K562 (cell line): ENCODE results near the gene BTBD18. TPM values are rescaled to one million over a fixed set of nuclear protein-coding genes. Genes with fewer than 3 reads are reported as not detected.

Source experiments
- GTF2F1 ChIP-seq: IDR thresholded peaks from 2 replicates; pipeline ENCODE4 v1.6.1; 2011; ENCODE audit warnings: low read depth, low read length, improper control_type of control experiment
- PTTG1 ChIP-seq: fragments of 450-650 bp; IDR thresholded peaks from 2 replicates; pipeline ENCODE4 v1.6.1; 2016; ENCODE audit warnings: low read depth, mild to moderate bottlenecking, missing genetic modification characterization, missing compliant biosample characterization
- SMAD4 ChIP-seq: fragments of 250-450 bp; sonication (Bioruptor Pico); conservative IDR thresholded peaks from 2 replicates; pipeline ENCODE4 v1.8.0; 2021; ENCODE audit warnings: inconsistent platforms, mild to moderate bottlenecking, moderate library complexity
- SRF ChIP-seq, 2 experiments: fragments of 250-450, 450-650 bp in 1 of 2; sonication (Bioruptor Pico) in 1 of 2; sonication (generic) in 1 of 2; formaldehyde crosslinking; IDR thresholded peaks; 2 replicates each; pipeline versions ENCODE4 v1.5.0 to v1.5.1; 2020 to 2022; ENCODE audit warnings: mild to moderate bottlenecking in 1 of 2, missing genetic modification reagents in 1 of 2
- TFE3 ChIP-seq: fragments of 450-650 bp; formaldehyde crosslinking; IDR thresholded peaks from 2 replicates; pipeline ENCODE4 v1.4.0; 2020; ENCODE audit warnings: mild to moderate bottlenecking, mixed read lengths
- ZBTB43 ChIP-seq: sonication (generic); formaldehyde crosslinking; IDR thresholded peaks from 2 replicates; pipeline ENCODE4 v1.8.0; 2023; ENCODE audit warnings: mild to moderate bottlenecking, missing genetic modification reagents
- ZC3H11A ChIP-seq: IDR thresholded peaks from 2 replicates; pipeline ENCODE4 v1.6.1; 2012; ENCODE audit warnings: low read depth, low read length, improper control_type of control experiment
- ZNF324 ChIP-seq: fragments of 250-450 bp; sonication (Bioruptor Pico); IDR thresholded peaks from 2 replicates; pipeline ENCODE4 v1.4.0; 2020; ENCODE audit warnings: mild to moderate bottlenecking
- ZNF395 ChIP-seq: fragments of 200-800 bp; sonication (Bioruptor generic); IDR thresholded peaks from 2 replicates; pipeline ENCODE4 v1.6.1; 2017; ENCODE audit warnings: missing genetic modification characterization, missing compliant biosample characterization
- ZNF589 ChIP-seq: fragments of 200-800 bp; sonication (Bioruptor generic); IDR thresholded peaks from 2 replicates; pipeline ENCODE4 v1.6.1; 2016; ENCODE audit warnings: low read depth, missing genetic modification characterization, missing compliant biosample characterization
- polyA plus RNA-seq, 8 experiments: library from polyadenylated mRNA; depleted of rRNA in 4 of 8; stranded (reverse) in 5 of 8; unstranded in 3 of 8; fragments of >200 nt; fragmentation: Nextera tagmentation in 2 of 8; fragmentation: Illumina TruSeq in 1 of 8; extraction: Ambion mirVana in 2 of 8; extraction: Trizol in 1 of 8; gene quantifications; 2 replicates each; pipeline versions ENCODE4 v1.2.1 to v1.2.3, GENCODE V29; 2011 to 2014; ENCODE audit warnings: inconsistent platforms in 1 of 8, missing spikeins in 1 of 8
- total RNA-seq, 7 experiments: library from RNA; depleted of rRNA in 6 of 7; stranded (reverse); fragments of >200 nt in 6 of 7; fragmentation: Illumina TruSeq in 2 of 7; extraction: Trizol in 2 of 7; gene quantifications; 2 replicates each; pipeline versions ENCODE4 v1.2.1 to v1.2.3, GENCODE V29; 2011 to 2021; ENCODE audit warnings: low replicate concordance in 1 of 7
- TF ChIP-seq, protein P1 (sequence below), 2 experiments: IDR thresholded peaks; 2 replicates each; pipeline ENCODE4 v1.6.1; 2011; ENCODE audit warnings: borderline replicate concordance in 1 of 2, control low read depth in 1 of 2, low read depth in 1 of 2, low read length in 1 of 2, mild to moderate bottlenecking in 1 of 2, mixed read lengths in 1 of 2, moderate library complexity in 1 of 2; ENCODE audit not compliant: insufficient read depth in 1 of 2, insufficient read length in 1 of 2, poor library complexity in 1 of 2, severe bottlenecking in 1 of 2; ENCODE audit errors: extremely low read depth in 1 of 2
- TF ChIP-seq, protein P2 (sequence below): fragments of 250-450 bp; sonication (Bioruptor Pico); IDR thresholded peaks from 2 replicates; pipeline ENCODE4 v1.4.0; 2020; ENCODE audit warnings: mild to moderate bottlenecking
- TF ChIP-seq, protein P3 (sequence below): conservative IDR thresholded peaks from 2 replicates; pipeline ENCODE4 v1.6.1; 2011; ENCODE audit warnings: low read depth, mild to moderate bottlenecking, low read length; ENCODE audit not compliant: control insufficient read depth

The BTBD18 gene
- total and polyA plus RNA-seq, 9 of the 15 experiments (the other 6 are each of a cell fraction or from before 2014, with no cell fraction given) = 0.06 TPM; not detected in 8

GRCh38 chr11:57712256-57713150 is 39.1 kb downstream of the BTBD18 start, which contains the start of gene TMX2 (continued):
- TF ChIP-seq ZC3H11A = no peak
- TF ChIP-seq, protein P1, sequence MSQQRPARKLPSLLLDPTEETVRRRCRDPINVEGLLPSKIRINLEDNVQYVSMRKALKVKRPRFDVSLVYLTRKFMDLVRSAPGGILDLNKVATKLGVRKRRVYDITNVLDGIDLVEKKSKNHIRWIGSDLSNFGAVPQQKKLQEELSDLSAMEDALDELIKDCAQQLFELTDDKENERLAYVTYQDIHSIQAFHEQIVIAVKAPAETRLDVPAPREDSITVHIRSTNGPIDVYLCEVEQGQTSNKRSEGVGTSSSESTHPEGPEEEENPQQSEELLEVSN (IDR thresholded peaks at IDR 0.05; ENCODE audit: borderline replicate concordance in 1 of 2, extremely low read depth in 1 of 2, insufficient read depth in 1 of 2, insufficient read length in 1 of 2, low read depth in 1 of 2, low read length in 1 of 2, poor library complexity in 1 of 2, severe bottlenecking in 1 of 2) = no peak
- no peak for TF ChIP-seq GTF2F1
- TF ChIP-seq, protein P2, sequence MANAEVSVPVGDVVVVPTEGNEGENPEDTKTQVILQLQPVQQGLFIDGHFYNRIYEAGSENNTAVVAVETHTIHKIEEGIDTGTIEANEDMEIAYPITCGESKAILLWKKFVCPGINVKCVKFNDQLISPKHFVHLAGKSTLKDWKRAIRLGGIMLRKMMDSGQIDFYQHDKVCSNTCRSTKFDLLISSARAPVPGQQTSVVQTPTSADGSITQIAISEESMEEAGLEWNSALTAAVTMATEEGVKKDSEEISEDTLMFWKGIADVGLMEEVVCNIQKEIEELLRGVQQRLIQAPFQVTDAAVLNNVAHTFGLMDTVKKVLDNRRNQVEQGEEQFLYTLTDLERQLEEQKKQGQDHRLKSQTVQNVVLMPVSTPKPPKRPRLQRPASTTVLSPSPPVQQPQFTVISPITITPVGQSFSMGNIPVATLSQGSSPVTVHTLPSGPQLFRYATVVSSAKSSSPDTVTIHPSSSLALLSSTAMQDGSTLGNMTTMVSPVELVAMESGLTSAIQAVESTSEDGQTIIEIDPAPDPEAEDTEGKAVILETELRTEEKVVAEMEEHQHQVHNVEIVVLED (CRISPR knock-in tag) = 0 out of 2 replicates have a peak, but pooled peaks have one; percentile 34
- no peak for TF ChIP-seq ZNF589 (CRISPR knock-in tag)
- TF ChIP-seq ZNF395 (CRISPR knock-in tag) = no peak
- no peak for TF ChIP-seq SMAD4 (CRISPR knock-in tag)
- TF ChIP-seq, protein P3, sequence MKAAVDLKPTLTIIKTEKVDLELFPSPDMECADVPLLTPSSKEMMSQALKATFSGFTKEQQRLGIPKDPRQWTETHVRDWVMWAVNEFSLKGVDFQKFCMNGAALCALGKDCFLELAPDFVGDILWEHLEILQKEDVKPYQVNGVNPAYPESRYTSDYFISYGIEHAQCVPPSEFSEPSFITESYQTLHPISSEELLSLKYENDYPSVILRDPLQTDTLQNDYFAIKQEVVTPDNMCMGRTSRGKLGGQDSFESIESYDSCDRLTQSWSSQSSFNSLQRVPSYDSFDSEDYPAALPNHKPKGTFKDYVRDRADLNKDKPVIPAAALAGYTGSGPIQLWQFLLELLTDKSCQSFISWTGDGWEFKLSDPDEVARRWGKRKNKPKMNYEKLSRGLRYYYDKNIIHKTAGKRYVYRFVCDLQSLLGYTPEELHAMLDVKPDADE = peak; percentile 72; the same call in 1 of the 2 replicates
- peak in 1 of 2 experiments; percentile 86; a peak in 1 of 4 replicates for TF ChIP-seq SRF (CRISPR knock-in tag; IDR thresholded peaks at IDR 0.05)
- no peak for TF ChIP-seq PTTG1 (tag)
- TF ChIP-seq ZNF324 (CRISPR knock-in tag) = no peak
- TF ChIP-seq ZBTB43 (CRISPR knock-in tag) = no peak
- no peak for TF ChIP-seq TFE3
